Measurements from ENCODE around the gene RFWD3. TPM values are rescaled to one million over a fixed set of nuclear protein-coding genes. Genes with fewer than 3 reads are reported as not detected.
A peak's percentile ranks its signal among the peaks of the same experiment; 100 is the strongest.

RFWD3 gene
- total and polyA plus RNA-seq, 2 of the 13 experiments (the other 11 are each of a cell fraction or from before 2014, with no cell fraction given) = 23.4 to 62.6 TPM

- TF ChIP-seq NR2F6 (IDR thresholded peaks at IDR 0.05) = peak; percentile 65
- TF ChIP-seq NR2F6 (CRISPR knock-in tag; IDR thresholded peaks at IDR 0.05) = peak; percentile 43; the same call in 1 of the 2 replicates
- TF ChIP-seq GFI1 (CRISPR knock-in tag; IDR thresholded peaks at IDR 0.05; ENCODE audit: borderline replicate concordance) = no peak
- TF ChIP-seq TARDBP (CRISPR knock-in tag; IDR thresholded peaks at IDR 0.05) = no peak
- TF ChIP-seq THAP9 (CRISPR knock-in tag; IDR thresholded peaks at IDR 0.05; ENCODE audit: borderline replicate concordance) = no peak
- TF ChIP-seq THRA (CRISPR knock-in tag; IDR thresholded peaks at IDR 0.05; ENCODE audit: borderline replicate concordance) = 0 out of 2 replicates have a peak, but pooled peaks have one; percentile 19
- TF ChIP-seq PAXIP1 (CRISPR knock-in tag; conservative IDR thresholded peaks at IDR 0.05) = peak; percentile 77
- TF ChIP-seq POLR2G (IDR thresholded peaks at IDR 0.05; ENCODE audit: low read depth, low read length) = no peak
- TF ChIP-seq ZNF75D (CRISPR knock-in tag; IDR thresholded peaks at IDR 0.05; ENCODE audit: borderline replicate concordance) = no peak
- no peak for TF ChIP-seq SNAPC2 (CRISPR knock-in tag; IDR thresholded peaks at IDR 0.05)
- no peak for TF ChIP-seq ZMYM4 (CRISPR knock-in tag; IDR thresholded peaks at IDR 0.05)
- TF ChIP-seq PRDM4 (CRISPR knock-in tag; IDR thresholded peaks at IDR 0.05; ENCODE audit: borderline replicate concordance) = no peak
- TF ChIP-seq AGO2 (optimal IDR thresholded peaks at IDR 0.05; ENCODE audit: low read depth, low read length) = no peak
- no peak for TF ChIP-seq FOXK1 (CRISPR knock-in tag; IDR thresholded peaks at IDR 0.05; ENCODE audit: borderline replicate concordance, low read depth)
- no peak for TF ChIP-seq TBX3 (IDR thresholded peaks at IDR 0.05; ENCODE audit: borderline replicate concordance)
- no peak for TF ChIP-seq CREB3 (CRISPR knock-in tag; IDR thresholded peaks at IDR 0.05)
- TF ChIP-seq ERF (CRISPR knock-in tag; IDR thresholded peaks at IDR 0.05) = peak; percentile 57; the same call in 1 of the 2 replicates
- no peak for TF ChIP-seq ZNF382 (CRISPR knock-in tag; IDR thresholded peaks at IDR 0.05; ENCODE audit: borderline replicate concordance)
- TF ChIP-seq HNF4A (CRISPR knock-in tag; IDR thresholded peaks at IDR 0.05) = peak; percentile 87
- no peak for TF ChIP-seq ZKSCAN1 (IDR thresholded peaks at IDR 0.05; ENCODE audit: low read length)
These were observed 13.3 kb upstream of the RFWD3 start (continued) for GRCh38 chr16:74679983-74680382.

Data from HepG2 (cell line).